ENCODE data around the gene GALNT9.

- TF ChIP-seq CTCF (IDR thresholded peaks at IDR 0.05; ENCODE audit: poor library complexity, severe bottlenecking): no peak
- no peak for TF ChIP-seq EZH2 (IDR thresholded peaks at IDR 0.05; ENCODE audit: borderline replicate concordance, insufficient read depth, low read length, poor library complexity, severe bottlenecking)
- no peak for TF ChIP-seq RAD21 (conservative IDR thresholded peaks at IDR 0.05)
- TF ChIP-seq EP300 (conservative IDR thresholded peaks at IDR 0.05; ENCODE audit: poor library complexity, severe bottlenecking): no peak
- no peak for TF ChIP-seq REST (IDR thresholded peaks at IDR 0.05; ENCODE audit: borderline replicate concordance)
Observed at GRCh38 chr12:132247718-132248452, 81.5 kb downstream of the GALNT9 start.
